AG09309 (cell line): ENCODE measurements around the gene EPHA4.

Experiments used
- DNase-seq: peaks from one replicate; pipeline ENCODE4 v3.0.0-alpha.2; 2010; ENCODE audit warnings: low read depth
- H3K4me3 ChIP-seq: 2 replicates; pipeline ENCODE4 v1.5.1; 2011; ENCODE audit warnings: mild to moderate bottlenecking, low read depth, low read length, moderate library complexity; ENCODE audit not compliant: control insufficient read depth
- CTCF ChIP-seq: IDR thresholded peaks from 2 replicates; pipeline ENCODE4 v1.5.1; 2011; ENCODE audit warnings: mild to moderate bottlenecking, low read depth, low read length, inconsistent platforms; ENCODE audit not compliant: insufficient read depth, control insufficient read depth; ENCODE audit errors: missing control alignments

The EPHA4 gene

DNA sequence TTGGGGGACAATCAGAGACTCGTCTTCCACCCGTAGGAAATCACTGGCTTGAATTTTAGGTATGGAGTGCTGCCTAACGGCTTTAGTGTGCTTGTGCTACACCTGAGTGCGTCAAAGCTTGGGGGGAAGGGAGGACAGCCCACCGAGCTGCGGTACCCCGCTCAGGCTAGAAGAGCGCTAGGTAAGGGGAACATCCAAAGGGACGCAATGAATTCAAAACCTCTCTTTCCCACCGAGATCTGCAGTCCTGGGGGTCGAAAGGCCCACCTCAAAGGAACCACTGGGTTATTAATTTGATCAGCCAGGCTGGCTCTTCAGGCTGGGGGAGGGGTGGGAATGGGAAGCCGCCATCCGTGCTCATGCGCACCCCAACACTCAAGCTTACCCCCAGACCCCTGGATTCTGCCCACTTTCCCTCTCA lies 2.7 kb downstream of the EPHA4 start:
- no peak for TF ChIP-seq CTCF
- H3K4me3 ChIP-seq = no peak overlapping the region
- DNase-seq = no peak

GRCh38 chr2:221568299-221568698 lies 3.8 kb downstream of the EPHA4 start:
- no peak for DNase-seq
- H3K4me3 ChIP-seq = no peak overlapping the region

DNA sequence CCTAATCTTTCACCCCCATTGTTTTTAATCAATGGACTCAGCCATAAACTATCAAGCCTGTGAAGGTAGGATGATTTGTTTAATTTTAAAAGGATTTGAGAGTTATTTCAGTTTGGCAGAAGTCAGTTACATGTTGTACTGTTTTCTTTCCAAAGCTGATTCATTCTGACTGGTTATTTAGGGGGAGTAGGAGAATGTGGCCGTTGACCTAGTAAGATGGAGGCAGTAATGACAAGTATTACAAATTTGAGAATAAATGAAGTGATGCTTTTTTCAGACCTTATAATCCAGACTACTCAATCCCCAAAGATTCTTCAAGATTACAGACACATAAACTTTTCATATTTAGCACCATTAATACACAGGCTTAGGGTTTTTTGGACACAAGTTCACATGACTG lies 4.3 kb downstream of the EPHA4 start:
- DNase-seq = no peak
- H3K4me3 ChIP-seq = no peak overlapping the region
- TF ChIP-seq CTCF = no peak

More at GRCh38 chr2:221568299-221568698, 3.8 kb downstream of the EPHA4 start:
- no peak for TF ChIP-seq CTCF

DNA sequence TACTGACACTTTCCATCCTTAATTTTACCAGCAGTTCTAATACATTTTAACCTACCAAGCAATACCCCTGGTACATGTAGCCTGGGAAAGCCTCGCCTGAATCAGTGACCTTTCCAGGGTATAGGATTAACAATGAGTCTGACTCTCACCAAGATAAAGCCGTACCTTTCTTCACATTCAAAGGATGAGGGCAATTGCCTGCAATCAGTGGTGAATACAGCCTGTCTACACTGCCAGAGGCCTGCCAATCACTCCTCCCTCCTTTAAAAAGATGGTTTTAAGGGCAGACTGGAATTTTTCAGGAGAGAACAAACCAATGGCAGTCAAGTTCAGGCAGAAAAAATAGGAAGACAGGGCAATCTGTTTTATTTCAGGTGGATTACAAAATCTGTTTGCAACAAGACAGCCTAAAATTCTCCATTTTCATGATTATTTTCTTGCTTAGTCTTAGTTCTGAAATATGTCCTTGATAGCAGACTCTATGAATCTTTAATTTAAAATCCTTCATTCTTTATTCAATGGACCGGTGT lies 4.8 kb downstream of the EPHA4 start:
- H3K4me3 ChIP-seq = no peak overlapping the region
- TF ChIP-seq CTCF = no peak
- DNase-seq = no peak

- H3K4me3 ChIP-seq = no peak overlapping the region
- DNase-seq = no peak
- TF ChIP-seq CTCF = no peak
These were observed 8.7 kb downstream of the EPHA4 start for GRCh38 chr2:221563270-221563985.

- H3K4me3 ChIP-seq = no peak overlapping the region
- no peak for TF ChIP-seq CTCF
- DNase-seq = no peak
These were observed 9.9 kb downstream of the EPHA4 start for GRCh38 chr2:221562226-221562625.

- TF ChIP-seq CTCF = no peak
- no peak for DNase-seq
- no peak overlapping the region for H3K4me3 ChIP-seq
These were observed 10.3 kb downstream of the EPHA4 start for GRCh38 chr2:221561770-221562169.
